IMR-90 (cell line): ENCODE measurements around the gene C1orf159. TPM values are rescaled to one million over a fixed set of nuclear protein-coding genes. Genes with fewer than 3 reads are reported as not detected.

ENCODE experiments used
- ATAC-seq: fragments of 200-7000 bp; cut with Tn5 transposase; 2 replicates; pipeline ENCODE4 v1.9.1; 2020; ENCODE audit warnings: low read depth, mild to moderate bottlenecking, moderate library complexity
- BruUV-seq: library from RNA; stranded (reverse); fragments of 400-500 nt; replicated peaks from 2 replicates; lab custom pipeline; 2021; lab: Mats Ljungman, UMichigan
- CTCF ChIA-PET: fragments of 300-600 bp; formaldehyde crosslinking; extraction: SDS; loops from one replicate; lab custom pipeline; 2021; ENCODE audit warnings: antibody characterized with exemption; lab: Yijun Ruan, JAX
- POLR2A ChIA-PET: fragments of 300-600 bp; sonication (Branson Sonifier 250); formaldehyde crosslinking; loops from one replicate; lab custom pipeline; 2022; ENCODE audit warnings: antibody characterized with exemption; ENCODE audit not compliant: unreplicated experiment; lab: Charles Lee
- DNase-seq: peaks from one replicate; pipeline ENCODE4 v3.0.0; 2013
- H2AFZ ChIP-seq: replicated peaks from 2 replicates; pipeline ENCODE3; 2013; ENCODE audit warnings: low read length, mild to moderate bottlenecking; ENCODE audit not compliant: poor library complexity
- H2AK5ac ChIP-seq: 2 replicates; pipeline ENCODE4 v1.6.1; 2013; ENCODE audit warnings: low read depth, low read length, inconsistent platforms
- H2AK9ac ChIP-seq: replicated peaks from 2 replicates; pipeline ENCODE3; 2013; ENCODE audit warnings: mild to moderate bottlenecking, low read depth, low read length, moderate library complexity; ENCODE audit not compliant: poor library complexity
- H2BK120ac ChIP-seq: 2 replicates; pipeline ENCODE4 v1.6.1; 2013; ENCODE audit warnings: low read depth, low read length, inconsistent platforms
- H2BK15ac ChIP-seq: 3 replicates; pipeline ENCODE4 v1.6.1; 2013; ENCODE audit warnings: low read depth, low read length, inconsistent platforms
- H2BK20ac ChIP-seq: 2 replicates; pipeline ENCODE4 v1.6.1; 2013; ENCODE audit warnings: low read depth, mild to moderate bottlenecking, inconsistent platforms, low read length, moderate library complexity
- H2BK5ac ChIP-seq: 2 replicates; pipeline ENCODE4 v1.6.1; 2013; ENCODE audit warnings: mild to moderate bottlenecking, low read depth, low read length, inconsistent platforms; ENCODE audit not compliant: poor library complexity, severe bottlenecking
- H3K14ac ChIP-seq: replicated peaks from 2 replicates; pipeline ENCODE4 v1.6.1; 2013; ENCODE audit warnings: low read depth, low read length, inconsistent platforms
- H3K18ac ChIP-seq: 2 replicates; pipeline ENCODE4 v1.6.1; 2013; ENCODE audit warnings: low read depth, low read length, control low read depth
- H3K23ac ChIP-seq: 2 replicates; pipeline ENCODE4 v1.6.1; 2013; ENCODE audit warnings: low read depth, low read length, inconsistent platforms
- H3K27ac ChIP-seq: 2 replicates; pipeline ENCODE4 v1.5.1; 2013; ENCODE audit warnings: mild to moderate bottlenecking, control low read depth, low read length; ENCODE audit not compliant: insufficient read depth
- H3K27me3 ChIP-seq: 2 replicates; pipeline ENCODE4 v1.6.1; 2013; ENCODE audit warnings: low read length; ENCODE audit not compliant: control insufficient read depth, insufficient read depth
- H3K36me3 ChIP-seq: 2 replicates; pipeline ENCODE4 v1.6.1; 2013; ENCODE audit warnings: low read length, mixed read lengths; ENCODE audit not compliant: control insufficient read depth, insufficient read depth
- H3K4ac ChIP-seq: 2 replicates; pipeline ENCODE4 v1.6.1; 2013; ENCODE audit warnings: low read depth, low read length, inconsistent platforms
- H3K4me1 ChIP-seq: 2 replicates; pipeline ENCODE4 v1.6.1; 2013; ENCODE audit warnings: low read length, mixed read lengths; ENCODE audit not compliant: control insufficient read depth, insufficient read depth
- H3K4me2 ChIP-seq: 2 replicates; pipeline ENCODE4 v1.6.1; 2013; ENCODE audit warnings: low read depth, mild to moderate bottlenecking, control low read depth, low read length, moderate library complexity
- H3K4me3 ChIP-seq: 2 replicates; pipeline ENCODE4 v1.5.1; 2013; ENCODE audit warnings: low read depth, mild to moderate bottlenecking, control low read depth, low read length, moderate library complexity; ENCODE audit not compliant: insufficient read depth
- H3K56ac ChIP-seq: 2 replicates; pipeline ENCODE4 v1.6.1; 2013; ENCODE audit warnings: low read length, inconsistent platforms; ENCODE audit not compliant: insufficient read depth; ENCODE audit errors: extremely low read depth
- H3K79me1 ChIP-seq, 2 experiments: 2 replicates each; pipeline ENCODE4 v1.6.1; 2013; ENCODE audit warnings: low read length in 2 of 2, inconsistent platforms in 1 of 2, low read depth in 1 of 2
- H3K9ac ChIP-seq: 2 replicates; pipeline ENCODE4 v1.6.1; 2013; ENCODE audit warnings: low read depth, low read length, control low read depth
- H3K9me1 ChIP-seq: 2 replicates; pipeline ENCODE4 v1.6.1; 2013; ENCODE audit warnings: low read length, inconsistent platforms; ENCODE audit not compliant: insufficient read depth
- H3K9me3 ChIP-seq: 2 replicates; pipeline ENCODE4 v1.6.1; 2013; ENCODE audit warnings: low read length; ENCODE audit not compliant: control insufficient read depth, insufficient read depth
- H4K20me1 ChIP-seq: 2 replicates; pipeline ENCODE4 v1.6.1; 2013; ENCODE audit warnings: low read length, inconsistent platforms; ENCODE audit not compliant: insufficient read depth
- H4K5ac ChIP-seq: 2 replicates; pipeline ENCODE4 v1.6.1; 2013; ENCODE audit warnings: mild to moderate bottlenecking, low read depth, low read length, control low read depth
- H4K8ac ChIP-seq, 2 experiments: 2 replicates each; pipeline ENCODE4 v1.6.1; 2013; ENCODE audit warnings: low read depth in 2 of 2, low read length in 2 of 2, control low read depth in 1 of 2, inconsistent platforms in 1 of 2
- H4K91ac ChIP-seq: 2 replicates; pipeline ENCODE4 v1.6.1; 2013; ENCODE audit warnings: low read depth, low read length, inconsistent platforms; ENCODE audit not compliant: insufficient read depth
- ELK1 ChIP-seq: fragments of 150-350 bp; IDR thresholded peaks from 2 replicates; pipeline ENCODE4 v1.6.1; 2016; ENCODE audit warnings: low read depth, mild to moderate bottlenecking, low read length, moderate library complexity, borderline replicate concordance
- WGBS, 2 experiments: methylation state at CpG; one replicate each; pipeline versions ENCODE4 v1.1.5 to v1.1.7; 2013; ENCODE audit warnings: missing lambda C conversion rate in 2 of 2; ENCODE audit not compliant: insufficient read length in 1 of 2; ENCODE audit errors: extremely low coverage in 2 of 2; 5-methylcytosine and 5-hydroxymethylcytosine counted together
- dilution Hi-C: fragments of 300-500 bp; cut with HindIII; formaldehyde crosslinking; loops from one replicate; pipeline ENCODE4 v1.14.3; 2018; ENCODE audit warnings: low sequenced_read_pairs; ENCODE audit not compliant: unreplicated experiment
- in situ Hi-C: fragments of 300-500 bp; cut with MboI; formaldehyde crosslinking; loops from 3 replicates; pipeline ENCODE4 v1.14.3; 2019; ENCODE audit warnings: low sequenced_read_pairs, inconsistent platforms, mixed read lengths
- intact Hi-C: fragments of 100-400 bp; cut with micrococcal nuclease; formaldehyde crosslinking; loops from 2 replicates; pipeline ENCODE4 v1.10.0; 2022
- polyA plus RNA-seq, 3 experiments: library from polyadenylated mRNA; depleted of rRNA; stranded (reverse); fragments of >200 nt; gene quantifications; 2 replicates each; pipeline ENCODE4 v1.2.3, GENCODE V29; 2012; ENCODE audit warnings: low replicate concordance in 1 of 3
- total RNA-seq: library from RNA; depleted of rRNA; stranded (reverse); fragments of >200 nt; gene quantifications from 2 replicates; pipeline ENCODE4 v1.2.3, GENCODE V29; 2012
- TF ChIP-seq, protein P1 (sequence below): fragments of 150-350 bp; IDR thresholded peaks from 2 replicates; pipeline ENCODE4 v1.6.1; 2017; ENCODE audit warnings: mild to moderate bottlenecking, antibody characterized with exemption, low read length, low read depth

Gene C1orf159
- total and polyA plus RNA-seq, 2 of the 4 experiments (the other 2 are of a cell fraction): 2.9 to 12.6 TPM

DNA sequence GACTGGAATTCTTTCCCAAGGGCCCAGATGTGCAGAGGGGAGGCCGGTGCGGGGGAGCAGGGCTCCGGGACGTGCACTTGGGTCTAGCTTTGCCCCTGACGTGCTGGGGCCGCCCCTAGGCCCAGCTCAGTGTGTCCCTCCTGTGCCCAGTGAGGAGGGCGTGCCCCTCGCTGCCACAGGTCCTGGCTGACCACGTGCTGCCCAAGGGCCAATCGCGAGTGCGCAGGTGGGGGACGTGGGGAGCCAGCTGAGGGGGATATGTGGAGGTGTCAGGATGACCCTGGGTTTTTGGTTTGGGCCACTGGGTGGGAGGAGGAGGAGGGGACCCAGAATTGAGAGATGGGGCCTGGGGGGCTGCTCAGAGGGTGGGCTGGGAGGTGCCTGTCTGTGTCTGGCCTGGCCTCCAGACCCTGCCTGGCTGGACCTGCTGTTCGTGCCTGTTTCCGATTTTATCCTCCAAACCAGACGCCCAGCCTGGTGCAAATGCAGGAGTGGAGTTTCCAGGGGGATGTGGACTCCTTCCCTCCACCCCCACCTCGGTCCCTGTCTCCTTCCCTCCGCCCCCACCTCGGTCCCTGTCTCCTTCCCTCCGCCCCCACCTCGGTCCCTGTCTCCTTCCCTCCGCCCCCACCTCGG, 35.6 kb downstream of the C1orf159 start:
- Histone ChIP-seq H2BK20ac (no peak overlapping the region), H3K23ac (no peak overlapping the region), H3K4me2 (peak overlapping the region; percentile 69; the same call in 1 of the 2 replicates), H3K79me1 (no peaks in the 10 kb centered on the region), H3K27ac (no peak overlapping the region), H3K4ac (no peak overlapping the region; the same call in 1 of the 2 replicates), H3K9me3 (no peaks in the 10 kb centered on the region), H4K91ac (no peak overlapping the region), H2BK15ac (no peak overlapping the region), H3K4me3 (no peak overlapping the region), H3K9ac (peak overlapping the region; percentile 4; the same call in 1 of the 2 replicates), H2AK5ac (no peak overlapping the region; the same call in 1 of the 2 replicates), H2BK5ac (no peak overlapping the region), H3K27me3 (no peaks in the 10 kb centered on the region; the same call in 1 of the 2 replicates), H3K9me1 (no peaks in the 10 kb centered on the region), H3K56ac (no peak overlapping the region), H3K4me1 (peaks cover 11% of the 10 kb centered on the region), H2AFZ (peak overlapping the region; percentile 77), H4K20me1 (peaks cover 3% of the 10 kb centered on the region), H2AK9ac (peak overlapping the region; percentile 90), H2BK120ac (no peak overlapping the region), H3K14ac (no peak overlapping the region), H3K36me3 (peaks cover 2% of the 10 kb centered on the region), H4K8ac (peak overlapping the region in 1 of 2 experiments; percentile 32; a peak in 1 of 4 replicates), H3K18ac (no peak overlapping the region), H4K5ac (no peak overlapping the region)
- ChIA-PET CTCF (no interaction called here), POLR2A (no interaction called here)
- TF ChIP-seq, protein P1, sequence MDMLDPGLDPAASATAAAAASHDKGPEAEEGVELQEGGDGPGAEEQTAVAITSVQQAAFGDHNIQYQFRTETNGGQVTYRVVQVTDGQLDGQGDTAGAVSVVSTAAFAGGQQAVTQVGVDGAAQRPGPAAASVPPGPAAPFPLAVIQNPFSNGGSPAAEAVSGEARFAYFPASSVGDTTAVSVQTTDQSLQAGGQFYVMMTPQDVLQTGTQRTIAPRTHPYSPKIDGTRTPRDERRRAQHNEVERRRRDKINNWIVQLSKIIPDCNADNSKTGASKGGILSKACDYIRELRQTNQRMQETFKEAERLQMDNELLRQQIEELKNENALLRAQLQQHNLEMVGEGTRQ: peak; percentile 93
- no peak for TF ChIP-seq ELK1
- intact Hi-C loops: loop anchor here (1.0 kb wide), 1 partner anchor 23 kb away; no protein-coding TSS in a partner anchor
- ATAC-seq: peak; percentile 59
- 9% methylated on average over 6 of the region's 23 CpGs; no CpG with 5 or more reads in 1 of the 2 experiments for WGBS, 2 experiments
- peak; percentile 33 for DNase-seq
- BruUV-seq: no TSS peak
- in situ Hi-C loops: no loop called here
- dilution Hi-C loops: no loop called here
